RCC 7860 (cell line): Measurements from ENCODE around the gene FARSA.
"Not testable (repeated sequence)": the region's sequence is repeated elsewhere in the genome, so short reads cannot be mapped to it uniquely, and the experiment has no call there.

Source experiments
- DNase-seq: peaks from one replicate; pipeline ENCODE4 v3.0.0-alpha.2; 2015; ENCODE audit warnings: low spot score
- FAIRE-seq: peaks from 2 replicates; lab custom pipeline; 2012; peaks lifted over from hg19 to GRCh38; lab: Jason Lieb, UNC

Gene FARSA

GRCh38 chr19:12954612-12954962 lies 21.1 kb upstream of the FARSA start:
- no peak for FAIRE-seq

DNA sequence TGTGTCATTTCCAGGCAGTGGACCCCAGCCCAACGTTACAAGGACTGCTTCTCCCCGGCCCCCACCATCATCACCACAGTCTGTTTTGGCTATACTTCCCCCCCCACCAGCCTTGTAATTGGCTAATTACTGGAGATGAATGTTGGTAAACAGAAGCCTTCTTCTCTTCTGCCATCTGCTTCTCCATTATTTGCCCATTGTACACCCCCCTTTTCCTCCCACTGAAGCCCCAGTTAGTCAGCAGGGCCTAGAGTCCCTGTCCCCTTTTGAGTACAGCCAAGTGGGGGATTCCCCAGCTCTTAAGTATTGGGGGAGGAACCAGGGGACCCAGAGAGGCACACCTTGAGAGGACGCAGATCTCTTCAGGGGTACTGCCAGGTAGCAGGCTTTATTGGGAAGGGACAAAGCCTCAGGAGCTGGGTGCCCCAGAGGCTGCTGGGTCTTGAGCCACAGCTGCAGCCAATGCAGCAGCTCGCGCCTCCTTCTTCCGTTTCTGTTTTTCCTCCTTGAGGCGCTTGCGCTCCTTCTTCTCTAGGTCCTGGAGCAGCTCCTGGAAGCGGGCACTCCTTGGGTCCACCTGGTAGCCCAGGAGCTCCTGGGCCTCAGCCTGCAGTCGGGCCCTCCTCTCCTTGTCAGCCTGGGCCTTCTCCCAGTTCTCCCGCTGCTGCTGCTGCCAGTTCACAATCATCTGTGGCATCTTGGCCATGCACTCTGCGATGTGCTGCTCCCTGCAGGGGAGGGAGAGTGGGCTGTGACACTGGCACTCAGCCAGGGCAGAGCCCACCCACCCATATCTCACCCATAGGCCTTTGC lies 20.5 kb upstream of the FARSA start:
- DNase-seq (no peak), FAIRE-seq (no peak)

More at GRCh38 chr19:12954612-12954962, 21.1 kb upstream of the FARSA start:
- no peak for DNase-seq

DNA sequence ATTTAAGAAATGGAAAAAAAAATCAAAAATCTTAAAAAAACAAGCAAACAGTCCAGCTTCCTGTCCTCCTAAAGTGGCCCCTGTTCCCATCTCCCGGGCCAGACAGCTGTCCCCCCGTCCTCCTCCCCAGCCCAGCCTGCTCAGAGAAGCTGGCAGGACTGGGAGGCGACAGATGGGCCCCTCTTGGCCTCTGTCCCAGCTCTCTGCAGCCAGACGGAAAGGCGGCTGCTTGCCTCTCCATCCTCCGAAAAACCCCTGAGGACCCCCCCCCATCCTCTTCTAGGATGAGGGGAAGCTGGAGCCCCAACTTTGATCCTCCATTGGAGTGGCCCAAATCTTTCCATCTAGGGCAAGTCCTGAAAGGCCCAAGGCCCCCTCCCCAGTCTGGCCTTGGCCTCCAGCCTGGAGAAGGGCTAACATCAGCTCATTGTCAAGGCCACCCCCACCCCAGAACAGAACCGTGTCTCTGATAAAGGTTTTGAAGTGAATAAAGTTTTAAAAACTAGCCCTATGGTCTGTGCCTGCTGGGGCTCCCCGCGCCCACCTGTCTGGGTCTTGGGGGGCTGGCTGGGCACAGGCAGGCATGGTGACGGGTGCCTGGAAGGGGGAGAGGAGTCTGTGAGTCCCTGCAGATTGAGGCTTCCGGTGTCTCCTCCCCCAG lies 19.8 kb upstream of the FARSA start:
- FAIRE-seq, result no peak
- DNase-seq, result no peak

- FAIRE-seq (no peak), DNase-seq (no peak)
Measured at GRCh38 chr19:12952488-12953137, 19.1 kb upstream of the FARSA start.

DNA sequence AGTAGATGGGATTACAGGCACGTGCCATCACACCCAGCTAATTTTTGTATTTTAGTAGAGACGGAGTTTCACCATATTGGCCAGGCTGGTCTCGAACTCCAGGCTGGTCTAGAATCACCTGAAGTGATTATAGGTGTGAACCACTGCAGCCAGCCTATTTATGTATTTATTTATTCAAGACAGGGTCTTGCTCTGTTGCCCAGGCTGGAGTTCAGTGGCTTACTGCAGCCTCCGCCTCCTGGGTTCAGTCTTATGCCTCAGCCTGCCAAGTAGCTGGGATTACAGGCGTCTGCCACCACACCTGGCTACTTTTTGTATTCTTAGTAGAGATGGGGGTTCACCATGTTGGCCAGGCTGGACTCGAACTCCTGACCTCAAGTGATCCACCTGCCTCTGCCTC lies 18.5 kb upstream of the FARSA start:
- not testable (repeated sequence) for FAIRE-seq, DNase-seq

GRCh38 chr19:12949363-12950283 lies 16.1 kb upstream of the FARSA start:
- no peak for FAIRE-seq
- DNase-seq, result no peak

DNA sequence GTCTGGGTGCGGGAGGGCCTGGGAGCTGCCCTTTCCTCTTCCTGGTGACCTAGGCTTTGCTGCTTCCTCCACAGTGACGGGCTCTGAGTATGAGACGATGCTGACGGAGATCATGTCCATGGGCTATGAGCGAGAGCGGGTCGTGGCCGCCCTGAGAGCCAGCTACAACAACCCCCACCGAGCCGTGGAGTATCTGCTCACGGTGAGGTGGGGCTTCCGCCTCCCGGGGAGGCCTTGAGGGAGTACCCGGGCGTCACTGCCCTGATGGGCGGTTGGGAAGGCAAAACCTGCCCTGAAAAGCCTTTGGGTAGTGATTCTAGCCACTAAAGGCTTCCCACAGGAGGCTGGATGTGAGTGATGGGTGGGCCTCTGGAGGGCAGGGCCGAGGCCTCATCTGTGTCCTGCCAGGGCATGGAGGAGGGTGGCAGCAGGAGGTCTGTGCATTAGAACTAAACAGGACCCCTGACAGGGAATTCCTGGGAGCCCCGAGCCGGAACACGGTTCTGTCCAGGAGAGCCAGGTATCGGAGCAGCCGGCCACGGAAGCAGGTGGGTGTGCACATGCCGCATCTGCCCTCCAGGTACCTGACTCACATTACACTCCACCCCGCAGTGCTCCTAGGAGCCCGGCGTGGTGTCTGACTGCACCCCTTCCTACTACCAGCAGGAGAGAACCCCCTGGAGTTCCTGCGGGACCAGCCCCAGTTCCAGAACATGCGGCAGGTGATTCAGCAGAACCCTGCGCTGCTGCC lies 15.3 kb upstream of the FARSA start:
- FAIRE-seq (no peak), DNase-seq (no peak)

DNA sequence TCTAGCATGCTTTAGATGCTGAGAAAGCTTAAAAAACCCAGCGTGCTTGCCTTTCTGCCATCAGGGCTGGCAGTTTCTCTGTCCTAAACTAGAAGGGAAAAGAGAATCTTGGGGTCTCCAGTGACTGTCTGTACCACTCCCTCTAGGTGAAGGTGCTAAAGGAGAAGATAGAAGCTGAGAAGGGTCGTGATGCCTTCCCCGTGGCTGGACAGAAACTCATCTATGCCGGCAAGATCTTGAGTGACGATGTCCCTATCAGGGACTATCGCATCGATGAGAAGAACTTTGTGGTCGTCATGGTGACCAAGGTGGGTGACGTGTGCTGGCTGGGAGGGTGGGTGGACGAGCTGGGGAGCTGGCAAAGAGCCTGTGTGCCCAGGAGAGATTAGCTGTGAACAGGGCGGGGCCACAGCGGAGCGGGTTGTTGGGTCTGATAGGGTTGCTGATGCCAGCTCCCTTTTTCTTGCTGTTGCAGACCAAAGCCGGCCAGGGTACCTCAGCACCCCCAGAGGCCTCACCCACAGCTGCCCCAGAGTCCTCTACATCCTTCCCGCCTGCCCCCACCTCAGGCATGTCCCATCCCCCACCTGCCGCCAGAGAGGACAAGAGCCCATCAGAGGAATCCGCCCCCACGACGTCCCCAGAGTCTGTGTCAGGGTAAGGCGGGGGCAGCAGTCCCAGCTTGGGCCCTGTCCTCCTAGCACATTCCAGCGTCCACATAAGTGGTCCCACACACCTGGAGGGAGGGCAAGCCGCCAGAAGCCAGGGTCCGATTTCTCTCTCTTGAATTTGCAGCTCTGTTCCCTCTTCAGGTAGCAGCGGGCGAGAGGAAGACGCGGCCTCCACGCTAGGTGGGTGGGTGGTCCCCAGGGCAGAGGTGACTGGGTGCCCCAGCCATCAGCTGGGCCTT lies 14.4 kb upstream of the FARSA start:
- DNase-seq (no peak), FAIRE-seq (no peak)

- FAIRE-seq (no peak), DNase-seq (no peak)
Measured at GRCh38 chr19:12946731-12947496, 13.4 kb upstream of the FARSA start.

DNA sequence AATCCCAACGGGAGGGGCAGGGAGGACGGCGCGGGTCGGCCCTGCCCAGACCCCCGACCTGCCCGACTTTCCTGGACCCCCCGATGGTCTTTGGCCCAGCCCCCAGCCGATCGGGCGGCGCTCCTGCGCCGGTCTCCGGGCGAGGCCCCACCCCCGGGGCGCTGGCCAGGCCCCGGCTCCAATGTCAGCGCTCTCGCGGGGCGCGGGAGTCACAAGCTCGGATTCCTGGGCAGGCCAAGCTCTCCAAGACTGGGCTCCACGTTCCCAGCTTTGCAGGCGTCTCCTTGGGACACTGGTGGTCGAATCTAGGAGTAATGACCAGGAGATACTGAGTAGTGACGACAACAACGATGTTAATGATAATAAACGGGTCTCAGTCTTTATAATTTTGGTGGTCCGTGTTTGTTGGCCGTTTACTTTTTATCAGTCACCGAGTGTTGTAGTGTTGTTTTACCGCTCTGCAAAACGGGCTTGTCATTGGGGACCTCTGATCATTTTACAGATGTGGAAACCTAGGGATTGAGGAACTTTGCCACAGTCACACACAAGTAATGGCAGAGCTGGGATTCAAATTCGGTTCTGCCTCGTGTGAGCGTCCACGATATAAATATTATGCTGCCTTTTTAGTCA lies 12.7 kb upstream of the FARSA start:
- DNase-seq (peak; percentile 64), FAIRE-seq (no peak)

GRCh38 chr19:12945479-12946091 lies 12.1 kb upstream of the FARSA start, which contains the start of gene RAD23A:
TSS of gene RAD23A (plus strand) at chr19:12945862. CDS start at chr19:12945949, 87 bp downstream.
- DNase-seq, result peak; percentile 92
- FAIRE-seq, result peak; percentile 28

DNA sequence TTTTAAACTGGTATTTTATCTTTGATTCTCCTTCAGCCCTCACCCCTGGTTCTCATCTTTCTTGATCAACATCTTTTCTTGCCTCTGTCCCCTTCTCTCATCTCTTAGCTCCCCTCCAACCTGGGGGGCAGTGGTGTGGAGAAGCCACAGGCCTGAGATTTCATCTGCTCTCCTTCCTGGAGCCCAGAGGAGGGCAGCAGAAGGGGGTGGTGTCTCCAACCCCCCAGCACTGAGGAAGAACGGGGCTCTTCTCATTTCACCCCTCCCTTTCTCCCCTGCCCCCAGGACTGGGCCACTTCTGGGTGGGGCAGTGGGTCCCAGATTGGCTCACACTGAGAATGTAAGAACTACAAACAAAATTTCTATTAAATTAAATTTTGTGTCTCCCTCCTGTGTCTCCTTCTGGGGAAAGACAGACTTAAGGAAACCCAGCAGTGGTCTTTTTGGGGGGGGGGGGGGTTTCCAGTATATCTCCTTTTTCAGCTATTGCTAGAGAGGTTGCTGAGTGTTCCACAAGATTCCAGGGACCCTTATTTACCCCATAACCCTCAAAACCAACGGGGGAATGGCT lies 10.7 kb upstream of the FARSA start:
- DNase-seq, result no peak
- no peak for FAIRE-seq

DNA sequence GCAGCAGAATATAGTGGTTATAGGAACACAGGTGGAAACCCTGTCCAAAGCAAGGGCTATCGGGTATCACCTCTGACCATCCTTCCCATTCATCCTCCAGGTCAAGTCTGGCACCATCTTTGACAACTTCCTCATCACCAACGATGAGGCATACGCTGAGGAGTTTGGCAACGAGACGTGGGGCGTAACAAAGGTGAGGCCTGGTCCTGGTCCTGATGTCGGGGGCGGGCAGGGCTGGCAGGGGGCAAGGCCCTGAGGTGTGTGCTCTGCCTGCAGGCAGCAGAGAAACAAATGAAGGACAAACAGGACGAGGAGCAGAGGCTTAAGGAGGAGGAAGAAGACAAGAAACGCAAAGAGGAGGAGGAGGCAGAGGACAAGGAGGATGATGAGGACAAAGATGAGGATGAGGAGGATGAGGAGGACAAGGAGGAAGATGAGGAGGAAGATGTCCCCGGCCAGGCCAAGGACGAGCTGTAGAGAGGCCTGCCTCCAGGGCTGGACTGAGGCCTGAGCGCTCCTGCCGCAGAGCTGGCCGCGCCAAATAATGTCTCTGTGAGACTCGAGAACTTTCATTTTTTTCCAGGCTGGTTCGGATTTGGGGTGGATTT lies 10.0 kb upstream of the FARSA start:
- DNase-seq, result no peak
- no peak for FAIRE-seq

DNA sequence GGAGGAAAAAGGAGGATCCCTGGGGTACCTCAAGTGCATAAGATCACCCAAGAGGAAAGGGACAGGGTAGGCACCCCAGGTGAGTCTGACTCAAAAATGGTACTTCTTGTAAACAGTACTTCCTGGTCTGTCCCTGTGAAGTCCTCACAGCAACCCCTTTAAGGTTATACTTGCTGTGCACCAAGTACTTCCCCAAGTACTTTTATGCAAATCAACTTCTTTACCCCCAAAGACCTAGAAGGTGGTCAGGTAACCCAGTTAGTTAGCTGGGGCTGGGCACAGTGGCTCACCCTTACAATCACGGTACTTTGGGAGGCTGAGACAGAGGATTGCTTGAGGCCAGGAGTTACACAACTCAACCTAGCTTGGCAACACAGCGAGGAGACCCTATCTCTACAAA lies 7.4 kb upstream of the FARSA start:
- no peak for FAIRE-seq
- DNase-seq, result no peak

GRCh38 chr19:12939975-12940423 lies 6.5 kb upstream of the FARSA start:
- FAIRE-seq (no peak), DNase-seq (no peak)

- DNase-seq (no peak), FAIRE-seq (no peak)
Measured at GRCh38 chr19:12938779-12939601, 5.5 kb upstream of the FARSA start.
